ENCODE data around the gene SLC25A26.
"Not testable (repeated sequence)": the region's sequence is repeated elsewhere in the genome, so short reads cannot be mapped to it uniquely, and the experiment has no call there.

SLC25A26 gene

GRCh38 chr3:66299085-66299484 lies 78.3 kb downstream of the SLC25A26 start:
- H3K27me3 Mint-ChIP-seq; intact Hi-C loops (cut with micrococcal nuclease); H3K36me3 Mint-ChIP-seq (ENCODE audit: low read depth); H3K4me1 Mint-ChIP-seq (ENCODE audit: low read depth); H3K9me3 Mint-ChIP-seq; H3K27ac Mint-ChIP-seq; H3K4me3 Mint-ChIP-seq: not testable (repeated sequence)

GRCh38 chr3:66299891-66300290 lies 79.1 kb downstream of the SLC25A26 start:
- Mint-ChIP-seq H3K4me3 (no peak overlapping the region), H3K4me1 (ENCODE audit: low read depth) (no peaks in the 10 kb centered on the region), H3K27ac (no peak overlapping the region), H3K36me3 (ENCODE audit: low read depth) (no peaks in the 10 kb centered on the region), H3K9me3 (no peaks in the 10 kb centered on the region), H3K27me3 (no peaks in the 10 kb centered on the region)
- intact Hi-C loops (cut with micrococcal nuclease) = no loop called here

GRCh38 chr3:66302288-66302687 lies 81.5 kb downstream of the SLC25A26 start:
- H3K4me3 Mint-ChIP-seq = no peak overlapping the region
- H3K36me3 Mint-ChIP-seq (ENCODE audit: low read depth) = no peaks in the 10 kb centered on the region
- H3K27me3 Mint-ChIP-seq = no peaks in the 10 kb centered on the region
- no peaks in the 10 kb centered on the region for H3K9me3 Mint-ChIP-seq
- intact Hi-C loops (cut with micrococcal nuclease) = no loop called here
- no peak overlapping the region for H3K27ac Mint-ChIP-seq
- H3K4me1 Mint-ChIP-seq (ENCODE audit: low read depth) = no peaks in the 10 kb centered on the region

DNA sequence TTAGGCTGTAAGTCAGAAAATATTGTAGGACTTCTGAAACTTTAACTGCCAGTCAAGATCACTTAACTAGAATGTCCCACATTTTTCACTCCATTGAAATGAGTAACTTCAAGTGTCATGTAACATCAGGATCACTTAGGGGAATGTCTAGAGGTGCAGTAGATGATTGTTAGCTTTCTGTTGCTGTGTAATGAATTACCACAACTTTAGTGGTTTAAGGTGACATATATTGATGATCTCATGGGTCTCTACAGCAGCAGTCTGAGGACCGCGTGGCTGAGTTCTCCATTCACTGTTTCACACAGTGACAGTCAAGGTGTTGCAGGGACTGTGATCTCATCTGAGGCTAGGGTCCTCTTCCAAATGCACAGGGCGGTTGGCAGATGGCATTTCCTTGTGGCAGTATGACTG lies 82.7 kb downstream of the SLC25A26 start:
- intact Hi-C loops (cut with micrococcal nuclease) = no loop called here
- no peak overlapping the region for H3K27ac Mint-ChIP-seq
- H3K36me3 Mint-ChIP-seq (ENCODE audit: low read depth) = no peaks in the 10 kb centered on the region
- H3K27me3 Mint-ChIP-seq = no peaks in the 10 kb centered on the region
- H3K9me3 Mint-ChIP-seq = no peaks in the 10 kb centered on the region
- no peak overlapping the region for H3K4me3 Mint-ChIP-seq
- H3K4me1 Mint-ChIP-seq (ENCODE audit: low read depth) = no peaks in the 10 kb centered on the region

DNA sequence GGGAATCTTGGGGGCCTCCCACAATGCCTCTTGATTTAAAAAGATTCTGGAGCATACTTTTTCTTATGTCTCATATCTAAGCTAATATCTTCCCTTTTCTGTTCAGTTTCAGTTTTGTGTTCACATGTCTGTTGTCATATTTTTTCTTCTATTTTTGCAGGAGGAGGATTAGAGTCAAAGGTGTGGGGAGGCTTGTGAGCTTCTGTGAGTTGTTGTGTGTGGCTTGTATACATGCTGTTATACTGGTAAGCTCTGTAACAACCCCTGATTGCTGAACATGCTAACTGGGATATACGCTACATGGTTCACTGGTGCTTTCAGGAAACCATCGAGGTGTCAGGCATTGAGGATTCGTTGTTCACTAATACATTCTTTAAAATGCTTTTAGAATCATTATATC lies 83.5 kb downstream of the SLC25A26 start:
- intact Hi-C loops (cut with micrococcal nuclease) = no loop called here

GRCh38 chr3:66306086-66306485 lies 85.3 kb downstream of the SLC25A26 start:
- H3K9me3 Mint-ChIP-seq; H3K27ac Mint-ChIP-seq; H3K4me1 Mint-ChIP-seq (ENCODE audit: low read depth); H3K4me3 Mint-ChIP-seq; intact Hi-C loops (cut with micrococcal nuclease); H3K36me3 Mint-ChIP-seq (ENCODE audit: low read depth); H3K27me3 Mint-ChIP-seq: not testable (repeated sequence)

More for the DNA sequence above, 83.5 kb downstream of the SLC25A26 start:
- Mint-ChIP-seq H3K36me3 (ENCODE audit: low read depth) (no peaks in the 10 kb centered on the region), H3K4me1 (ENCODE audit: low read depth) (no peaks in the 10 kb centered on the region), H3K27ac (no peak overlapping the region), H3K9me3 (no peaks in the 10 kb centered on the region), H3K27me3 (no peaks in the 10 kb centered on the region), H3K4me3 (no peak overlapping the region)

DNA sequence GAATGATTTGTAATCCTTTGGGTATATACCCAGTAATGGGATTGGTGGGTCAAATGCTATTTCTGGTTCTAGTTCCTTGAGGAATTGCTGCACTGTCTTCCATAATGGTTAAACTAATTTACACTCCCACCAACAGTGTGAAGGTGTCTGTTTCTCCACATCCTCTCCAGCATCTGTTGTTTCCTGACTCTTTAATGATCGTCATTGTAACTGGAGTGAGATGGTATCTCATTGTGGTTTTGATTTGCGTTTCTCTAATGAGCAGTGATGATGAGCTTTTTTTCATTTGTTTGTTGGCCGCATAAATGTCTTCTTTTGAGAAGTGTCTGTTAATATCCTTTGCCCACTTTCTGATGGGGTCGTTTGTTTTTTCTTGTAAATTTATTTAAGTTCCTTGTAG lies 86.2 kb downstream of the SLC25A26 start:
- intact Hi-C loops (cut with micrococcal nuclease); H3K36me3 Mint-ChIP-seq (ENCODE audit: low read depth); H3K4me3 Mint-ChIP-seq; H3K4me1 Mint-ChIP-seq (ENCODE audit: low read depth); H3K27me3 Mint-ChIP-seq; H3K9me3 Mint-ChIP-seq; H3K27ac Mint-ChIP-seq: not testable (repeated sequence)

- H3K27me3 Mint-ChIP-seq = no peaks in the 10 kb centered on the region
- H3K4me1 Mint-ChIP-seq (ENCODE audit: low read depth) = no peaks in the 10 kb centered on the region
- no peak overlapping the region for H3K27ac Mint-ChIP-seq
- H3K9me3 Mint-ChIP-seq = no peaks in the 10 kb centered on the region
- H3K36me3 Mint-ChIP-seq (ENCODE audit: low read depth) = no peaks in the 10 kb centered on the region
- intact Hi-C loops (cut with micrococcal nuclease) = no loop called here
- no peak overlapping the region for H3K4me3 Mint-ChIP-seq
Observed at GRCh38 chr3:66312039-66312438, 91.2 kb downstream of the SLC25A26 start.

GRCh38 chr3:66314455-66314854 lies 93.7 kb downstream of the SLC25A26 start:
- Mint-ChIP-seq H3K9me3 (no peaks in the 10 kb centered on the region), H3K27ac (no peak overlapping the region), H3K4me3 (no peak overlapping the region), H3K27me3 (no peaks in the 10 kb centered on the region), H3K4me1 (ENCODE audit: low read depth) (no peaks in the 10 kb centered on the region), H3K36me3 (ENCODE audit: low read depth) (no peaks in the 10 kb centered on the region)
- intact Hi-C loops (cut with micrococcal nuclease) = no loop called here

GRCh38 chr3:66317750-66318376 lies 97.1 kb downstream of the SLC25A26 start:
- Mint-ChIP-seq H3K27ac (no peak overlapping the region), H3K27me3 (no peaks in the 10 kb centered on the region), H3K9me3 (no peaks in the 10 kb centered on the region), H3K4me3 (no peak overlapping the region), H3K4me1 (ENCODE audit: low read depth) (peaks cover 7% of the 10 kb centered on the region), H3K36me3 (ENCODE audit: low read depth) (no peaks in the 10 kb centered on the region)
- intact Hi-C loops (cut with micrococcal nuclease) = no loop called here

- H3K4me1 Mint-ChIP-seq (ENCODE audit: low read depth) = peaks cover 7% of the 10 kb centered on the region
- no peaks in the 10 kb centered on the region for H3K36me3 Mint-ChIP-seq (ENCODE audit: low read depth)
- intact Hi-C loops (cut with micrococcal nuclease) = no loop called here
- no peak overlapping the region for H3K27ac Mint-ChIP-seq
- no peak overlapping the region for H3K4me3 Mint-ChIP-seq
- H3K9me3 Mint-ChIP-seq = no peaks in the 10 kb centered on the region
- H3K27me3 Mint-ChIP-seq = no peaks in the 10 kb centered on the region
Observed at GRCh38 chr3:66320390-66320789, 99.6 kb downstream of the SLC25A26 start.

GRCh38 chr3:66322436-66322835 lies 101.6 kb downstream of the SLC25A26 start:
- no peak overlapping the region for H3K27ac Mint-ChIP-seq
- no peaks in the 10 kb centered on the region for H3K9me3 Mint-ChIP-seq
- peaks cover 15% of the 10 kb centered on the region for H3K4me1 Mint-ChIP-seq (ENCODE audit: low read depth)
- no peaks in the 10 kb centered on the region for H3K27me3 Mint-ChIP-seq
- no peak overlapping the region for H3K4me3 Mint-ChIP-seq
- intact Hi-C loops (cut with micrococcal nuclease) = no loop called here
- H3K36me3 Mint-ChIP-seq (ENCODE audit: low read depth) = no peaks in the 10 kb centered on the region

DNA sequence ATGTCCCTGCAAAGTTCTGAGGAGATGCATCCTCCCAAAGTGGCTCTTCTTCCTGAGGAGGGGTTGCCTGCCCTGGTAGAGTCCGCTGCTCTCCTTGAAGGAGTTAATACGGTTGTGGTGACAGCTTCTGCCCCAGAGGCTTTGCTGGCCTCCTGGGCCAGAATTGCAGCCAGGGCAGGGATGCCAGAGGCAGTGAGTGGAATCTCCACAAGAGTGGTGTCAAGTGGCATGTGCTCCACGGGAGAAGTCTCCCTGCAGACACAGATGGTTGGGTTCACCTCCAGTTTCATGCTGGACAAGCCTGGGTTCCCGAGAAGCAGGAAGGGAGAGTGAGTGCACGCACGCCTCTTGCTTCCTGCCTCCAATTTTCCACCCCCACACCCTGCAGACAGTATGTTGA lies 105.5 kb downstream of the SLC25A26 start:
- Mint-ChIP-seq H3K27ac (no peak overlapping the region), H3K4me3 (no peak overlapping the region), H3K27me3 (no peaks in the 10 kb centered on the region), H3K4me1 (ENCODE audit: low read depth) (peaks cover 8% of the 10 kb centered on the region), H3K9me3 (no peaks in the 10 kb centered on the region), H3K36me3 (ENCODE audit: low read depth) (no peaks in the 10 kb centered on the region)
- intact Hi-C loops (cut with micrococcal nuclease) = no loop called here

DNA sequence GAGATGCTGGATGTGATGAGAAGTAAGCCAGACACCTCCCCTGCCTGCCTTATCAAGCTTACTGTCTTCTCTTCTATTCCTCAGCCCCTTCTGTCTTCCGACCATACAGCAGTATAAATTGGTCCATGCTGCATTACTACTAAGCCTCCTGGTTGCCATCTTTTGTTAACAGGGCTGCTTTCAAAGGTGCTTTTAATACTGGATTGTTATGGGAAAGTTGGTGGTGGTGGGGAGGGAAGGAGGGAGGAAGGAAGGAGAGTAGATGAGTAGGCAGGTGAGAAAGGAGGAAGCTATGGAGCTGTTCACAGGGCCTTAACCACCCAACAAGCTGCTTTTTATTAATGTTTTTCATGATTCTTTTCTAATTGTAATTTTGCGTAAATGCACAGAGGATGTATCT lies 114.9 kb downstream of the SLC25A26 start:
- no peaks in the 10 kb centered on the region for H3K4me1 Mint-ChIP-seq (ENCODE audit: low read depth)
- no peak overlapping the region for H3K27ac Mint-ChIP-seq
- H3K9me3 Mint-ChIP-seq = no peaks in the 10 kb centered on the region
- H3K4me3 Mint-ChIP-seq = no peak overlapping the region
- no peaks in the 10 kb centered on the region for H3K36me3 Mint-ChIP-seq (ENCODE audit: low read depth)
- no peaks in the 10 kb centered on the region for H3K27me3 Mint-ChIP-seq
- intact Hi-C loops (cut with micrococcal nuclease) = no loop called here

DNA sequence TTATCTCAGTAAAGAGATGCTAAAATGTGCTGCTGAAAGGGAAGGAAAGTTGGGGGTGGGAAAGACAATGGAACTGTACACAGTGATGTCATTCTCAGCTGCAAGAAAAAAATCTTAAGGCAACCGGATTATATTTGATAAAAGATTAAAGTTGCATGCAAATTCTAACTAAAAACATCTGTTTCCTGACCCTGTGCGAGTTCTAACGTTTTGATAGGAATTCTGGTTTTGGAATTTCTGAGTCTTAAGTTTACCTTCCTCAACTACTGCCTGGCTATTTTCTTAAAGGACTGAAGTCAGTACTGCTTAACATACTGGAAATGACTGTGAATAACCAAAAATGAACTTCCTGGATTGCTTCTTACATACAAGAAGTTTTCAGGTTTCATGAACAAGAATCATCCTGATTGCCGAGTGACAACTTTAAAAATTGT lies 115.5 kb downstream of the SLC25A26 start:
- Mint-ChIP-seq H3K36me3 (ENCODE audit: low read depth) (no peaks in the 10 kb centered on the region), H3K4me1 (ENCODE audit: low read depth) (no peaks in the 10 kb centered on the region), H3K9me3 (no peaks in the 10 kb centered on the region), H3K4me3 (no peak overlapping the region), H3K27me3 (no peaks in the 10 kb centered on the region), H3K27ac (no peak overlapping the region)
- intact Hi-C loops (cut with micrococcal nuclease) = no loop called here

Data from dendritic cell treated with granulocyte-macrophage colony-stimulating factor and Interleukin-4, amounts not matched to agents 40 ng/mL and 50 ng/mL, for 4 days (primary cell).